IgD-negative memory B cell (primary cell): ENCODE results near the gene C1GALT1. TPM values are rescaled to one million over a fixed set of nuclear protein-coding genes. Genes with fewer than 3 reads are reported as not detected.

Experiments
- H3K27ac Mint-ChIP-seq, 3 donors: one replicate each; pipeline ENCODE4 v1.8.0; 2020 to 2022; ENCODE audit warnings: mild to moderate bottlenecking in 3 of 3, mixed read lengths in 3 of 3, moderate library complexity in 1 of 3
- H3K27me3 Mint-ChIP-seq: one replicate; pipeline ENCODE4 v1.8.0; 2021; ENCODE audit warnings: mixed read lengths
- H3K36me3 Mint-ChIP-seq: one replicate; pipeline ENCODE4 v1.8.0; 2020; ENCODE audit warnings: mild to moderate bottlenecking, mixed read lengths
- H3K4me1 Mint-ChIP-seq, 3 donors: one replicate each; pipeline ENCODE4 v1.8.0; 2020 to 2022; ENCODE audit warnings: mixed read lengths in 3 of 3, mild to moderate bottlenecking in 1 of 3
- H3K4me3 Mint-ChIP-seq, 4 donors: one replicate each; pipeline ENCODE4 v1.8.0; 2020 to 2022; ENCODE audit warnings: mild to moderate bottlenecking in 4 of 4, mixed read lengths in 4 of 4, moderate library complexity in 3 of 4
- H3K9me3 Mint-ChIP-seq, 3 donors: one replicate each; pipeline ENCODE4 v1.8.0; 2020 to 2021; ENCODE audit warnings: mixed read lengths in 3 of 3, mild to moderate bottlenecking in 1 of 3
- polyA plus RNA-seq: library from polyadenylated mRNA; unstranded; fragments of 300-500 nt; fragmentation: Illumina TruSeq; gene quantifications from one replicate; pipeline ENCODE4 v1.2.3, GENCODE V29; 2021

Gene C1GALT1
- polyA plus RNA-seq, 1 donor from 2014 or later = 69.5 TPM

DNA sequence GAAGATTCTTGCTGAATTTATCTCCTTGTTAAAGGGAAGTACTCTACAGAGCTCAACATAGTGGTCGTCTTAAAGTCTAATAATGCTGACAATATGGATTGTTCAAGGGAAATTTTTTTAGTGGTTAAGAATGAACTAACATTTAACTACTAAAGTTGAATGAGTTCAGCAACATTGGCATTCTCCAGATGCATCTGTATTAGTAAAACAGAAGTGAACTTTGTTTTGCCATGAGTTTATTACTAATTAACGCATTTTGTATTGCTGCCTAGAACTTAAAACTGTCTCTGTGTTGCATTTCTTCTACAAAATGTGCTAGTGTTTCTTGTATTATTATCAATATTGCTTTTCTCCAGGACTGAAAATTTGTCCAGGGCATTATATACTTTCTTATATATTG is 67.5 kb downstream of the C1GALT1 start:
- H3K36me3 Mint-ChIP-seq = peaks cover 8% of the 10 kb centered on the region
- H3K4me1 Mint-ChIP-seq = peaks cover 40 to 46% (median 43%) of the 10 kb centered on the region in 3 donors
- H3K9me3 Mint-ChIP-seq = no peaks in the 10 kb centered on the region
- H3K4me3 Mint-ChIP-seq = peak overlapping the region in 1 of 4 donors; percentile 23
- peak overlapping the region in 1 of 3 donors; percentile 31 for H3K27ac Mint-ChIP-seq
- H3K27me3 Mint-ChIP-seq = no peaks in the 10 kb centered on the region

GRCh38 chr7:7251742-7252141 is 69.4 kb downstream of the C1GALT1 start:
- H3K4me1 Mint-ChIP-seq = peaks cover 36 to 50% (median 45%) of the 10 kb centered on the region in 3 donors
- no peaks in the 10 kb centered on the region for H3K9me3 Mint-ChIP-seq
- no peaks in the 10 kb centered on the region for H3K27me3 Mint-ChIP-seq
- H3K4me3 Mint-ChIP-seq = peak overlapping the region; percentile 0 to 87 (median 50)
- no peaks in the 10 kb centered on the region for H3K36me3 Mint-ChIP-seq
- H3K27ac Mint-ChIP-seq = peak overlapping the region; percentile 68 to 93 (median 80)

GRCh38 chr7:7254319-7254718 is 72.0 kb downstream of the C1GALT1 start:
- H3K27me3 Mint-ChIP-seq = no peaks in the 10 kb centered on the region
- no peak overlapping the region for H3K4me3 Mint-ChIP-seq
- H3K4me1 Mint-ChIP-seq = peaks cover 47 to 57% (median 55%) of the 10 kb centered on the region in 3 donors

DNA sequence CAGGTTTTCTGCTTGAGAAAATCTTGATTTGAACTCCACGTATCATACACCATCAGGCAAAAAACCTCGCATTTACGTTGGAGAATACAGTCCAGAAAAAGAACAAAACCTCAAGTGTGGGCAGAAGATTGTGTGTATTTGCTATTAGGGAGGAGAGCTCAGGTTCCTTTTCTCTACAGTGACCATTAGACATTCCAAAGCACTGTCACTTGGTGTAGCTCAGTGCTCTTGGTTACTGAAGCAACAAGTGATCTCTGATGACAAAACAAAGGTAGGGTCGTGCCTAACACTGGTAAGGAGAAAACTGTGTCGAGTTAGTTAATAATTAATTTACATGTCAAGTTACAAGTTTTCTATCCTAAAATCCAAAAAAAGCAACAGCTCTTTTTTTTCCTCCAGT is 72.6 kb downstream of the C1GALT1 start:
- no peaks in the 10 kb centered on the region for H3K27me3 Mint-ChIP-seq
- peaks cover 47 to 59% (median 55%) of the 10 kb centered on the region in 3 donors for H3K4me1 Mint-ChIP-seq
- H3K4me3 Mint-ChIP-seq = no peak overlapping the region
- H3K36me3 Mint-ChIP-seq = no peaks in the 10 kb centered on the region
- H3K27ac Mint-ChIP-seq = no peak overlapping the region
- no peaks in the 10 kb centered on the region for H3K9me3 Mint-ChIP-seq

More at GRCh38 chr7:7254319-7254718, 72.0 kb downstream of the C1GALT1 start:
- H3K27ac Mint-ChIP-seq = no peak overlapping the region
- no peaks in the 10 kb centered on the region for H3K36me3 Mint-ChIP-seq
- no peaks in the 10 kb centered on the region for H3K9me3 Mint-ChIP-seq

GRCh38 chr7:7256731-7257274 is 74.5 kb downstream of the C1GALT1 start:
- H3K9me3 Mint-ChIP-seq = peaks cover 0 to 5% (median 2%) of the 10 kb centered on the region in 3 donors
- peak overlapping the region in 3 of 4 donors; percentile 32 to 45 (median 37) for H3K4me3 Mint-ChIP-seq
- H3K36me3 Mint-ChIP-seq = no peaks in the 10 kb centered on the region
- peaks cover 31 to 48% (median 41%) of the 10 kb centered on the region in 3 donors for H3K4me1 Mint-ChIP-seq
- H3K27me3 Mint-ChIP-seq = no peaks in the 10 kb centered on the region
- H3K27ac Mint-ChIP-seq = peak overlapping the region in 2 of 3 donors; percentile 57 to 88

DNA sequence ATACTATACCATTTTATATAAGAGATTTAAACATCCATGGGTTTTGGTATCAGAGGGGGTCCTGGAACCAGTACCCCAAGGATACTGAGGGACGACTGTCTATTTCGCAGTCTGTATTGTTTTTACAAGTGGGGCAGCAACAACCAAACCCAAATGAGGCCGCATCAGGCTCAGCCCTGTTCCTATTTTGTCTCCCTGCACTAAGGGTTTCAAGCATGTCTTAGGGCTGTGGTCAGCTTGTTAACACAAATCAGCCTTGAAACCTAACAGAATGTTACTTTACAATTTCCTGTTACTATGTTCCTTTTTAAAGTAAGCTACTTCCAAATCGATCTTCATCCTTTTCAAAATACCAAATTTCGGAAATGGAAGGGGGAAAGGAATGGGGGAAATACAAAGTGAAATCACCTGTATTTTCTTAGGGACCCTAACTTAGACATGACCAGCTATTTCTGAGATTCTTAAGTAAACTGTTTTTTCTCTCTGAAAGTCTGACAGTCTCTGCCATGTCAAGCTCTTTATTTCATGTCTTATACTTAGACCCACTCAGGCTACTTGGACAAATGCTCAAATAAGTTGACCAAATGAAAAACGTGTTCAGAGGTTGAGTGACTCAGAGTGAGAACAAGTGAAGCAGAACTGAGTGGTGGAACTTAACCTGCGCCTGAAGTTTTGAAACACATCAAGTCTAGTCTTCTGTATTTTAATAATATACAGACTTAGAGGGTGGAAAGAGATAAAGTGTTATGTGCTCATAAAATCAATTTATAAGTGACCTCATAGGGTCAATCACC is 75.8 kb downstream of the C1GALT1 start:
- H3K4me1 Mint-ChIP-seq = peaks cover 28 to 40% (median 34%) of the 10 kb centered on the region in 3 donors
- peak overlapping the region; percentile 50 to 82 (median 68) for H3K4me3 Mint-ChIP-seq
- H3K27ac Mint-ChIP-seq = peak overlapping the region; percentile 27 to 74 (median 27)
- H3K27me3 Mint-ChIP-seq = no peaks in the 10 kb centered on the region
- peaks cover 0 to 5% (median 2%) of the 10 kb centered on the region in 3 donors for H3K9me3 Mint-ChIP-seq
- no peaks in the 10 kb centered on the region for H3K36me3 Mint-ChIP-seq

- no peak overlapping the region for H3K27ac Mint-ChIP-seq
- H3K27me3 Mint-ChIP-seq = no peaks in the 10 kb centered on the region
- no peaks in the 10 kb centered on the region for H3K36me3 Mint-ChIP-seq
- peaks cover 0 to 5% (median 2%) of the 10 kb centered on the region in 3 donors for H3K9me3 Mint-ChIP-seq
- peaks cover 15 to 24% (median 16%) of the 10 kb centered on the region in 3 donors for H3K4me1 Mint-ChIP-seq
- H3K4me3 Mint-ChIP-seq = peak overlapping the region in 1 of 4 donors; percentile 62
Observed at GRCh38 chr7:7261863-7262262, 79.5 kb downstream of the C1GALT1 start.

DNA sequence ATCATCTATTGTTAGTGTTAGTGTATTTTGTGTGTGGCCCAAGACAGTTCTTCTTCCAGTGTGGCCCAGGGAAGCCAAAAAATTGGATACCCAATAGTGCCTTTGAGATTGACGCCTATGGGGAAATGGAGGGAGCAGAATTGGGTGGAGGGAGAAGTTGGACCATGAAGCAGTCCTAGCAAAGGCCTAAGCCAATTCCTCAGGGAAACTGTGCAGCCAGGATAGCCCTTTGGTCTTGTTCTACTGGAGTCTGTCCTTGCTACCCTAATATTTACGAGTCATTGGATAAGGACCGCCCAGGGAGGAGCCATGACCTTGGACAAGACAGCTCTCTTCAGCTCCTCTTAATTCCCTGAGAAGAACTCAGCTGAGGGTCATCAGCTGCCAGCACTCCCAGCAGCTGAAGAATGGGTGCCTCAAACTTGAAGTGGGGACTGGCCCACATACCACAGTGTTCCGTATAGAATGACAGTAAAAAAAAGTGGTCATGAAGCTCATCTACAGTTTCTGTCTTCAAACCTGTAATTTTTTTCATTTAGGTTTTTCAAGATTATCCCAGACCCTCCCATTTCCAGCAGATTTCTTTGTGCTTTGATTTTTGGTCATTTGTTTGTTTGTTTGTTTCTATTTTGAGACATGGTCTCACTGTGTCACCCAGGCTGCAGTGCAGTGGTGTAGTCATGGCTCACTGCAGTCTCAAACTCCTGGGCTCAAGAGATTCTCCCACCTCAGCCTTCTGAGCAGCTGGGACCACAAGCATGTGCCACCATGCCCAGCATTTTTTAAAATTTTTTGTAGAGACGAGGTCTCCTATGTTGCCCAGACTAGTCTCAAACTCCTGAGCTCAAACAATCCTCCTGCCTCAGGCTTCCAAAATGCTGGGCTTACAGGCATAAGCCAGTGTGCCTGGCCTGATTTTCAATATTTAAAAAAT is 81.2 kb downstream of the C1GALT1 start:
- peaks cover 0 to 5% (median 2%) of the 10 kb centered on the region in 3 donors for H3K9me3 Mint-ChIP-seq
- no peaks in the 10 kb centered on the region for H3K27me3 Mint-ChIP-seq
- peaks cover 4 to 11% (median 5%) of the 10 kb centered on the region in 3 donors for H3K4me1 Mint-ChIP-seq
- peak overlapping the region in 1 of 3 donors; percentile 23 for H3K27ac Mint-ChIP-seq
- peak overlapping the region in 1 of 4 donors; percentile 65 for H3K4me3 Mint-ChIP-seq
- no peaks in the 10 kb centered on the region for H3K36me3 Mint-ChIP-seq

DNA sequence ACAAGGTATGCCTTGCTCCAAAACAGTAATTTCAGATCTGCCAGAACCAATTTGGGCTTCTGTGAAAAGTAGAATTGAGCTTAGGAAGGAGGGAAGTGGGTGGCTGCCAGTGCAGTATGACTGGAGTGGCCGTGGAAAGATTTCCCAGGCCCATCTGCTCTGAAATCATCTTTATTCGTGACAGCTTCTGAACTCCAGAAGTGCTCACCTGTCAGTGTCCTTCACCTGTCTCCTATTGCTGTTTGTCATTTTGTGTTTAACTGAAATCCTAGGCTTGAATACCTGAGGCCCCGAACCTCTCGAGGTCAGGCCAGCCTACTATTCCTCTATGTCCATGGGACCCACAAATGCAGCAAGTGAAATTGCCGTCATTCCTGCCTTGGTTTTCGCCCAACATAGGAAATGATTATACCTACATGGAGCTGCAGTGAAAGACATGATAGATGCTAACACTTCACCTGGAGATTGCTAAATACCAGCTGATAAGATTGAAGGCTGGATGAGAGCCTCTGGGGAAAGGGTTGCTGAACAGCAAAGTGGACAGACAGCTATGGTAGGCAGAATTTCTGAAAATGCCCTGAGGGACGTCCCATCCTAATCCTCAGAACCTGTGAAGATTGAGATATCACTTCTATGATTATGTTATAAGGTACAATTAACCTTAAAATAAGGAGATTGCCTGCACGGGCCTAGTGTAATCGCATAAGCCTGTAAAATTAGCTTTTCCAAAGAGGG is 82.1 kb downstream of the C1GALT1 start:
- Mint-ChIP-seq H3K9me3 (peaks cover 0 to 5% (median 2%) of the 10 kb centered on the region in 3 donors), H3K4me3 (no peak overlapping the region), H3K27ac (no peak overlapping the region), H3K36me3 (no peaks in the 10 kb centered on the region), H3K4me1 (peaks cover 0 to 6% (median under 1%) of the 10 kb centered on the region in 3 donors), H3K27me3 (no peaks in the 10 kb centered on the region)

DNA sequence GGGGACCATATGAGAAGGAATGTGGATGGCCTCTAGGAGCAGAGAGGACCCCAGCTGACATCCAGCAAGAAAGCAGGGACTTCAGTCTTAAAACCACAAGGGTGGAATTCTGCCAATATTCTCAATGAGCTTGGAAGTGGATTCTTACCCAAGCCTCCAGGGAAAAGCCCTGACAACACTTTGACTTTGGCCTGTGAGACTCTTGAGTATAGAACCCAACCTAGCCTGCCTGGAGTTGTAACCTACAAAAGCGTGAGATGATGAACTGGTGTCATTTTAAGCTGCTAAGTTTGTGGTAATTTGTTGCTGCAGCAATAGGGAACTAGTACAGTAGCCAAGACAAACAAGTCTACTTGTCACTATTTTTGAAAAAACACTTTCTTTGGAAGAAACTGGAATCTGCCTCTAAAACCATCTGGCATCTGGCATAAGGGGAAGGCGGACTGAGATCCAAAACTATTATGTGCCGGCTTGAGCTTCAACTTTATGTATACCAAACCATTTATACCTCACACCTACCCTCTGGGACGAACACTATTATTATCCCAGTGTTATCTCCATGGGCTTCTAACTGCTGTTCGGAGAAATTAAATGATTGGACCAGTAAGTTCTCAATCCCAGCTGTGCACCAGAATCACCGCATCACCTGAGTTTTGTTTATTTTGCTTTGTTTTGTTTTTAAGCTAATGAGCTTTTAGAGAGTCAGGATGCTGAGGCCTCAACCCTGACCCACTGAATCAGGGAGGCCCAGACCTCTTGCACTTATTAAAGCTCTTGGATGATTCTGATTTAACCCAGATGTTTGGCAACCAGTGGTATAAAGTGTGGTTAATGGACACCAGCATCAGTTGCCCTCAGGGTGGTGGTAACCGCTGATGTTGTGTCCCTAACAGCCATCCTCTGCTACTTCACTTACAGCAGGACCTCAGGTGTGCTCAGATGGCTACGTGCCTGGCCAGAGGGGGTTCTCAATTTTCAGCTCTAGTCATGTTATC is 83.0 kb downstream of the C1GALT1 start:
- H3K4me3 Mint-ChIP-seq = no peak overlapping the region
- H3K4me1 Mint-ChIP-seq = no peaks in the 10 kb centered on the region
- no peaks in the 10 kb centered on the region for H3K36me3 Mint-ChIP-seq
- H3K27ac Mint-ChIP-seq = no peak overlapping the region
- no peaks in the 10 kb centered on the region for H3K27me3 Mint-ChIP-seq
- H3K9me3 Mint-ChIP-seq = peaks cover 0 to 5% (median 2%) of the 10 kb centered on the region in 3 donors

- H3K9me3 Mint-ChIP-seq = peaks cover 0 to 3% (median 0%) of the 10 kb centered on the region in 3 donors
- no peak overlapping the region for H3K4me3 Mint-ChIP-seq
- no peak overlapping the region for H3K27ac Mint-ChIP-seq
- peaks cover 0 to 2% (median 0%) of the 10 kb centered on the region in 3 donors for H3K4me1 Mint-ChIP-seq
- H3K36me3 Mint-ChIP-seq = peaks cover 1% of the 10 kb centered on the region
- H3K27me3 Mint-ChIP-seq = peaks cover 3% of the 10 kb centered on the region
Observed at GRCh38 chr7:7266257-7266881, 84.0 kb downstream of the C1GALT1 start.

- H3K9me3 Mint-ChIP-seq = peaks cover 0 to 1% (median 0%) of the 10 kb centered on the region in 3 donors
- peaks cover 3 to 11% (median 5%) of the 10 kb centered on the region in 3 donors for H3K4me1 Mint-ChIP-seq
- H3K4me3 Mint-ChIP-seq = peak overlapping the region in 1 of 4 donors; percentile 67
- H3K27ac Mint-ChIP-seq = peak overlapping the region in 1 of 3 donors; percentile 42
- H3K36me3 Mint-ChIP-seq = peaks cover 4% of the 10 kb centered on the region
- H3K27me3 Mint-ChIP-seq = peaks cover 3% of the 10 kb centered on the region
Observed at GRCh38 chr7:7271094-7271874, 88.9 kb downstream of the C1GALT1 start.
